GM21360 (cell line): Measurements from ENCODE around the gene FAM120A.
A peak's percentile ranks its signal among the peaks of the same experiment; 100 is the strongest.

ENCODE experiments used
- ATAC-seq: cut with Tn5 transposase; IDR thresholded peaks from one replicate; pipeline ENCODE4 v1.9.1; 2021; ENCODE audit warnings: mild to moderate bottlenecking, moderate library complexity; ENCODE audit not compliant: unreplicated experiment

Gene FAM120A

DNA sequence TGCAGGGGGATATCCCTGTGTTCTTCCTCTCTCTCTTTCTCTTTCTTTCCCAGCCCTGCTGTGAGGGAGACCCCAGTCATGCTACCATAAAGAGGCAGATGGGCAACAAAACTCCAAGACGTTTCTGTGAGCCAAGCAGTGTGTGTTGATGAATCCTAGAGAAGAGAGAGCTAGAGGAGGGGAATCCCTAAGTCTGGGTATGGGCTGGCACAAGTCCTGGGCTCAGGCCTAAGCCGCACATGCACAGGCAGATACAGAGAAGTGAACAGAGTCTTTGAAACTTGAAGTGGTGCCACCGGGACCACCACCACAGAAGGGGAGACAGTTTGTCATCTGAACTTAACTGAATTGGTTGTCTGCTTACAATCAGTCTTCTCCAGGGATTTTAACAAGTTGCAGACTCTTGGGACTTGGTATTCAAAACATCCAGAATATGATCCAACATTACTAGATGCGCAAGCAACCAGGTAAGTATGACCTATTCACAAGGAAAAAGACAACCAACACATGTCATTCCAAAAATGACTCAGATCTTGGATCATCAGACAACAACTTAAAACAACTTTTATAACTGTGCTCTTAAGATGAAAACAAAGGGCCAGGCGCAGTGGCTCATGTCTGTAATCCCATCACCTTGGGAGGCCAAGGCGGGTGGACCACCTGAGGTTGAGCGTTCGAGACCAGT, 10.4 kb upstream of the FAM120A start:
- ATAC-seq: no peak

- ATAC-seq: no peak
Measured at GRCh38 chr9:93446073-93446472, 5.4 kb upstream of the FAM120A start.

GRCh38 chr9:93447655-93448054, 3.8 kb upstream of the FAM120A start:
- no peak for ATAC-seq

DNA sequence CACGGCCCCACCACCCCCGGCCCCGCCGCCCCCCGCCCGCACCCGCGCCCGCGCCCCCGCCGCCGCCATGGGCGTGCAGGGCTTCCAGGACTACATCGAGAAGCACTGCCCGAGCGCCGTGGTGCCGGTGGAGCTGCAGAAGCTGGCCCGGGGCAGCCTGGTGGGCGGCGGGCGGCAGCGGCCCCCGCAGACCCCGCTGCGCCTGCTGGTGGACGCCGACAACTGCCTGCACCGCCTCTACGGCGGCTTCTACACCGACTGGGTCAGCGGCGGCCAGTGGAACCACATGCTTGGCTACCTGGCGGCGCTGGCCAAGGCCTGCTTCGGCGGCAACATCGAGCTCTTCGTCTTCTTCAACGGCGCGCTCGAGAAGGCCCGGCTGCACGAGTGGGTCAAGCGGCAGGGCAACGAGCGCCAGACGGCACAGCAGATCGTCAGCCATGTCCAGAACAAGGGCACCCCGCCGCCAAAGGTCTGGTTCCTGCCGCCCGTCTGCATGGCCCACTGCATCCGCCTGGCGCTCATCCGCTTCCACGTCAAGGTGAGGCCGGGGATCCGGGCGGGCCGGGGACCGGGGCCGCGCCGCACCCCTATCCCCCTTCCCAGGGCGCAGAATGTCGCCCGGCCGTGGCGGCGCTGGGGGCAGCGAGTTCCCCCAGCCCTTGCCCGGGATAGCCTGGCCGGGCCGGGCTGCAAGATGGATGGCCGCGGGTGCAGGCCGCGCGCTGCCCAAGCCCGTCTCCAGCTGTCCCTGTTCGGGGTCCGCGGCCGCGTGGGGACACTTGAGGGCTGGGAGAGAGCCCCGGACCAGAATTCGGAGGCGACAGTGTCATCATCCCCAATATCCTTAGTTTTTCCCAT, 594 bp downstream of the FAM120A start:
- ATAC-seq: no peak

- peak; percentile 1 for ATAC-seq
Measured at GRCh38 chr9:93452710-93453046, 1.2 kb downstream of the FAM120A start.

DNA sequence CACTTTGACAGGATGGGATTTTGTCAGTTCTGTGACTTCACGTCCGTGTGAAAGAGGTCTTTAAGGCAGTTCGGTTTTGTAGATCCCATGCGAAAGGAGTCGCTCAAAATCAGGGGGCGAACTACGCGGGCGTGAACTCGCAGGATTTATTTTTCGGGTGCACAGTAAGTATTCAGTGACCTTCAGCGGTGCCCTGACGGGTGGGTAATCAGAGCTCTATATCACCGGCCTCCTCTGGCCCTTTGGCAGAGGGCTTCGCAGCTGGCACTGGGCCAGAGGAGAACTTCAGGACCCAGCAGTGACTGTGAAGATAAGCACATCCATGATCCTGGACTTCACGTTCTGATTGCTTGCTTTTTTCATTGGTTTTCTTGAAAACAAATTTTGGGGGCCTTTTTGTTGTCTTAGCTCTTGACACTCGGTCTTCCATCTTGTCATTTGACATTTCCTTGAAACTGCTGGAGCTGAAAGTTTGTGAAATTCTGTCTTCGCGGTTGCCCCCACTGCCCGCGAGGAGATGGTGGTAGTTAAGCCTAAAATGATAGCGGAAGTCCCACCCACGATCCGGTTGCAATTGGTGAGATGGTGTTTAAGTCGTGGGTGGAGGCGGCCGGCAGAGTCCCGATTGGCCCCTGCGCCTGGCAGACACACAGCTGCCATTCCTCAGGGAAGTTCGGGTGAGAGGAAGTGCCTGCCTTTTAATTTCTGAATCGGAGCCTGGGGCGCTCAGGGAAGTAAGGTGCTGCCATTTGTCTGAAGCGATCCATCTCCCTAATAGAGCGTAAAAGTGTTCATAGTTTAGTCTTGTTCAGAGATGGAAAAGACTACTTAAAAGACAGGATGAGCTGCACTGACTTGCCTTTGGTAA, 1.8 kb downstream of the FAM120A start, which contains the start of gene FAM120AOS:
FAM120AOS (minus strand) TSS at position 535 of the 868 bp plus-strand sequence. CDS start 872 bp downstream, outside the sequence.
- peak; percentile 50 for ATAC-seq

DNA sequence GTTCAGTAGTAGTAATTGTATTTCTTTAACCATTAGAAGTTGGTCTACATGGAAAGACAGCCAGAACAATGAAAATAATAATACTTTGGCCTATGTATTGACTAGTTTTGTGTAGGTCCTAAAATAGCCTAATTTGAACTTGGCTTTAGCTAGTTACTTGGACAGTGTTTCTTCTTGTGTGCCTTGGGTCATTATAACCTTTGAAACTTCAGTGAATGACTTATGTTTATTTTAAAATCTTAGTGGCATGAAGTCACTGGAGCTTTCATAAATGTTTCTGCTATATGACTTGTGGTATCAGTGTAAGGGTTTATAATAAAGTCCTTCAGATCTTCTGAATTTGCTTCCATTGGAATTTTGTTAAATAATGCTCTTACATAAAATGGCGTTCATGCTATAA, 4.5 kb downstream of the FAM120A start:
- no peak for ATAC-seq

GRCh38 chr9:93456504-93456903, 5.0 kb downstream of the FAM120A start:
- ATAC-seq: no peak

DNA sequence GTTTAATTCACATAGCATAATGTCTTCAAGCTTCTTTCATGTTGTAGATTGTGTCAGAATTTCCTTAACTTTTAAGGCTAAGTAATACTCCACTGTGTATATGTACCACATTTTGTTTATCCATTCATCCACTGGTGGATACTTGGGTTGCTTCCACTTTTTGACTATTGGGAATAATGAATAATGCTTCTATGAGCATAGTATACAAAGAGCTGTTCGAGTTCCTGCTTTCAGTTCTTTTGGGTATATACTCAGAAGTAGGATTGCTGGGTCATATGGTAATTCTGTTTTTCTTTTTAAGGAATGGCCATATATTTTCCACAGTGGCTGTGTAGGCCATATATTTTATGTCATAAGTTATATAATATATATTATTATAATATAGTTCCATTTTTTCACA, 5.5 kb downstream of the FAM120A start:
- ATAC-seq: no peak

GRCh38 chr9:93458712-93459111, 7.2 kb downstream of the FAM120A start:
- ATAC-seq: no peak

GRCh38 chr9:93459432-93459847, 8.0 kb downstream of the FAM120A start:
- ATAC-seq: no peak

GRCh38 chr9:93460689-93461413, 9.4 kb downstream of the FAM120A start:
- ATAC-seq: no peak

- no peak for ATAC-seq
Measured at GRCh38 chr9:93461414-93461743, 9.9 kb downstream of the FAM120A start.

GRCh38 chr9:93461821-93462220, 10.3 kb downstream of the FAM120A start:
- no peak for ATAC-seq

DNA sequence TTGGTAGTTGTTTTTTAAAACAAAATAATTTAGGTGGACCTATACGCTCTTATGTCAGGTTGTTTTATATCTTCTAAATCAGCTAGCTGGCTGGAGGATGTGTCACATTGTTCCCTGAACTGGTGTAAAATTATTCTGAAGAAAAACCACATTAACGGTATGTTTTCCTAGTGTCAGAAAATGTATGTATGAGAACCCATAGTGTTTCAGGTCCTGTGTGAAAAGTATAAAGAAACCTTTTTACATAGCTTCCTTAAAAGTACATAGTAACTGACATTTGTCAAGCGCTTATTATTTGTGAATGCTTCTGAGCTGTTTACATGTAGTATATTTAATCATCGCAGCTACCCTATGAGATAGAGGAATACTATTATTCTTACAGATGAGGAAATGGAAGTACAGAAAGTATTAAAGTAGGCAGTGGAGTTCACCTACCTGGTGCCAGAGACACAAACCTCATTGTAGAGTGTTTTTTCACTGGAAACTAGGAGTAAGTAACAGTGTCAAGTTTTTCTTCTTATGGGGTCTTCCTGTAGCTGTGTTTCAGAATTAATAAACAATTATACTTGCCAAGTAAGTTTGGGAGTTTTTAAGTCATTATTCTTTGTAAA, 12.3 kb downstream of the FAM120A start:
- no peak for ATAC-seq

GRCh38 chr9:93464395-93464794, 12.9 kb downstream of the FAM120A start:
- ATAC-seq: no peak

DNA sequence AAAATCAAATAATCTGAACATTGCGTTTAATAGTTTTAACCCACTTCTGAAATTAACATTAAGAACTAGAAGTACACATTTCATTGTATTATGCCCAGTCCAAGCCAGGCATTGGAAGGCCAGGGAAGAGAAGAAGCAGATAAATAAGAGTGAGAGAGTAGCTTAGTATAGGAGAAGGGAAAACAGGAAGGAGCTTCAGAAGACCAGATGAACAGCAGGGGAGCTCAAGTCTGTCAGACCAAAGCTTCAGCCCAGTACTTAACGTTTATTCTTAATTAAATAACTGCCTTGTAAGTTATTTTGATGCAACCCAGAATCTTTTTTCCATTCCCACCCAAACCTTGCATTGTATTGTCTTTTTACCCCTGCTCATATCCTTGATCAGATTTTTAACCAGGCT, 13.4 kb downstream of the FAM120A start:
- no peak for ATAC-seq

DNA sequence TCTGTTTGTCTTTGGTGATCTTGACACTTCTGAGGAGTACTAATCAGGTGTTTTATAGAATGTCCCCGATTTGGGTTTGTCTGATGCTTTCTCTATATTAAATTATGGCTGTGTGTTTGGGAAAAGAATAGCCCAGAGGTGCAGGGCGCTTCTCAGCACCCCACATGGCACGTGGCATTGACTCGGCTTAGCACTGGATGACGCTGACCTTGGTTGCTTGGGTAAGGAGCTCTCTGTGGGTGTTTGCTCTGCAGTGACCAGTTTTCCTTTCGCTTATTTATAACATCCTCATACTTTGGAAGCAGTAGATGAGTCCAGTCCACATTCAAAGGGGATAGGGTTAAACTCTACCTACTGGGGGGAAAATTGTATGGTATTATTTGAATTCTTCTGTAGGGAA, 14.4 kb downstream of the FAM120A start:
- no peak for ATAC-seq

GRCh38 chr9:93466416-93467061, 15.1 kb downstream of the FAM120A start:
- no peak for ATAC-seq

- ATAC-seq: no peak
Measured at GRCh38 chr9:93467062-93467416, 15.6 kb downstream of the FAM120A start.
